ENCODE data around the gene CRY2.

- TF ChIP-seq, protein P1, sequence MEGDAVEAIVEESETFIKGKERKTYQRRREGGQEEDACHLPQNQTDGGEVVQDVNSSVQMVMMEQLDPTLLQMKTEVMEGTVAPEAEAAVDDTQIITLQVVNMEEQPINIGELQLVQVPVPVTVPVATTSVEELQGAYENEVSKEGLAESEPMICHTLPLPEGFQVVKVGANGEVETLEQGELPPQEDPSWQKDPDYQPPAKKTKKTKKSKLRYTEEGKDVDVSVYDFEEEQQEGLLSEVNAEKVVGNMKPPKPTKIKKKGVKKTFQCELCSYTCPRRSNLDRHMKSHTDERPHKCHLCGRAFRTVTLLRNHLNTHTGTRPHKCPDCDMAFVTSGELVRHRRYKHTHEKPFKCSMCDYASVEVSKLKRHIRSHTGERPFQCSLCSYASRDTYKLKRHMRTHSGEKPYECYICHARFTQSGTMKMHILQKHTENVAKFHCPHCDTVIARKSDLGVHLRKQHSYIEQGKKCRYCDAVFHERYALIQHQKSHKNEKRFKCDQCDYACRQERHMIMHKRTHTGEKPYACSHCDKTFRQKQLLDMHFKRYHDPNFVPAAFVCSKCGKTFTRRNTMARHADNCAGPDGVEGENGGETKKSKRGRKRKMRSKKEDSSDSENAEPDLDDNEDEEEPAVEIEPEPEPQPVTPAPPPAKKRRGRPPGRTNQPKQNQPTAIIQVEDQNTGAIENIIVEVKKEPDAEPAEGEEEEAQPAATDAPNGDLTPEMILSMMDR (conservative IDR thresholded peaks at IDR 0.05 in 1 of 2, IDR thresholded peaks at IDR 0.05 in 1 of 2; ENCODE audit: low read depth in 1 of 2, low read length in 2 of 2): no peak
- TF ChIP-seq EZH2 (IDR thresholded peaks at IDR 0.05; ENCODE audit: low read length, missing control alignments): no peak
Observed at GRCh38 chr11:45930031-45930794, 82.9 kb downstream of the CRY2 start.

All from fibroblast of lung (primary cell).